GM21381 (cell line): ENCODE data around the gene FERD3L.
"Not testable (repeated sequence)": the region's sequence is repeated elsewhere in the genome, so short reads cannot be mapped to it uniquely, and the experiment has no call there.

Experiments used
- ATAC-seq: cut with Tn5 transposase; IDR thresholded peaks from one replicate; pipeline ENCODE4 v1.9.1; 2021; ENCODE audit warnings: mild to moderate bottlenecking, moderate library complexity; ENCODE audit not compliant: unreplicated experiment

Gene FERD3L, protein sequence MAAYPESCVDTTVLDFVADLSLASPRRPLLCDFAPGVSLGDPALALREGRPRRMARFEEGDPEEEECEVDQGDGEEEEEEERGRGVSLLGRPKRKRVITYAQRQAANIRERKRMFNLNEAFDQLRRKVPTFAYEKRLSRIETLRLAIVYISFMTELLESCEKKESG

GRCh38 chr7:19144661-19145433, at the start of gene FERD3L:
Gene FERD3L (minus strand): TSS chr7:19145421. CDS start chr7:19145362, 59 bp downstream.
- ATAC-seq: no peak

DNA sequence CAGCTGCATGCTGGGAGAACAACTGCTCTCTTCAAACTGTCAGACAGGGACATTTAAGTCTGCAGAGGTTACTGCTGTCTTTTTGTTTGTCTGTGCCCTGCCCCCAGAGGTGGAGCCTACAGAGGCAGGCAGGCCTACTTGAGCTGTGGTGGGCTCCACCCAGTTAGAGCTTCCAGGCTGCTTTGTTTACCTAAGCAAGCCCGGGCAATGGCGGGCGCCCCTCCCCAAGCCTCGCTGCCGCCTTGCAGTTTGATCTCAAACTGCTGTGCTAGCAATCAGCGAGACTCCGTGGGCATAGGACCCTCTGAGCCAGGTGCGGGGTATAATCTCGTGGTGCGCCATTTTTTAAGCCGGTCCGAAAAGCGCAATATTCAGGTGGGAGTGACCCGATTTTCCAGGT, 49.2 kb upstream of the FERD3L start:
- ATAC-seq: not testable (repeated sequence)

DNA sequence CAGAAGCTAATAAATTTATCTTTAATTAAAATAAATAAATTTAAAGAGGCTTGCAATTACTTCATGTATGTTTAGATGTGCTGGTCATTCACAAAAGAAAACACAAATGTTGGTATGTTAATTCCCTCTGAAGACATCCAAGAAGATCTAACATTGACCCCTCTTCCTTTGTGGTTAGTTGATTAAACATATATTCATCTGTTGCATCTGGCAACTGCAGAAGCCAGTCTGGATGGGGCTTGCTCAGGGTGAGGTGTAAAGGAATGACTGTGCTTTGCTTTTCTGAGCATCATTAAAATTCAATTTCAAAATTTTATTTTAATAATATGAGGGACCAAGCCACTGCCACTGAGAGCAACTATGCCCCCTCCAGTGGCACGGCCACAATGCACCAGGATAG, 36.4 kb upstream of the FERD3L start:
- ATAC-seq: no peak

- ATAC-seq: no peak
Measured at GRCh38 chr7:19178595-19178994, 33.4 kb upstream of the FERD3L start.

DNA sequence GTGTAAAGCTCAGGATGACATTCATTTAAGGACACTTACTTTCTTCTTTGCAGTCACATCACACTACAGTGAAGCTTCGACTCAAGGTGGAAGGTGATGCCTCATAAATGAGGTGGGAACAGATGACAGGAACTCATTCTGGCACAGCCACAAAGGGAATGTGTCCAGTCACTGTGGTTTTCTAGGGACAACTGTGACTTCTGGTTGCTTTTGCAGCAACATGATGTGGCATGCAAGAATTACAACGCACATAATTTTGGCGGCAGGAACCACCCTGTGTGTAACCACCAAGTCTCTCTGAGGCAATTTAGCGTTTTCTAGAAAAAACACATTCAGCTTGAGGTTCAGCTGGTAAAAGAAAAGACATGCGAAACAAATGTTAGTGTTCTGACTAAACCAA, 32.0 kb upstream of the FERD3L start:
- no peak for ATAC-seq

DNA sequence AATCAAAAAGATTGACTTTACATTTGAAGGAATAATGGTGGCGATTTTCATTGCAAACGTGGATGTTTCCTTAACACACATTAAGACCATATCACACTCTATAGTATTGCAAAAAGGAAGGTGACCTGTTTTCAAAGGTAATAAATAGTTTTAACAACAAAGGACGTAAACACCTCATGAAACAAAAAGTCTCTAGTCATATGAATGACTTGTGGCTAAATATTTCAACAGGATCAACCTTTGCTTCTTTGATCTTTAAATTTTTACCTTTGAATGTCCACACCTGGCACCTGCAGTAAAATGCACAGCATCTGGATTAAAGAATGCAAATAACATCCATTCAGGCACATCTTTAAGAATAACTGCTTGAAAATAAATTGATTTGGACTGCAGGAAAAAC, 30.0 kb upstream of the FERD3L start:
- no peak for ATAC-seq

GRCh38 chr7:19161671-19162070, 16.4 kb upstream of the FERD3L start:
- ATAC-seq: no peak

DNA sequence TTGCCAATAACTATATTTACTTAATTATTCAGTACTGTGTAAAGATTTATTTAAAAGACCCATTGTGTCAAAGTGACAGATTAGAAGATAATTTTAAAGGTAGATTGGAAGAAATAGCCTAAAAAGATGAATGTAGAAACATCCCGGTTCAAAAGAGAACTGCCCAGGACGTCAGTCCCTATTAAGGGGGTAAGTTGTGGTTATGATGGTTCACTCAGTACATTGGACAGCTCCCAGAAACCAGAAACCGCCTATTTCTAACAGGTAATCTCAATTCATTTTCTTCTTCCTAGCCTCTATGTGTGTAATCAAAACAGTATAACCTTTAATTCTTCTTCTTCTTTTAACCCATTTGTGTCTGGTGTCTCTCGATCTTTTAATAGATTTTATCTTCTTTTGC, 1.5 kb upstream of the FERD3L start:
- no peak for ATAC-seq

DNA sequence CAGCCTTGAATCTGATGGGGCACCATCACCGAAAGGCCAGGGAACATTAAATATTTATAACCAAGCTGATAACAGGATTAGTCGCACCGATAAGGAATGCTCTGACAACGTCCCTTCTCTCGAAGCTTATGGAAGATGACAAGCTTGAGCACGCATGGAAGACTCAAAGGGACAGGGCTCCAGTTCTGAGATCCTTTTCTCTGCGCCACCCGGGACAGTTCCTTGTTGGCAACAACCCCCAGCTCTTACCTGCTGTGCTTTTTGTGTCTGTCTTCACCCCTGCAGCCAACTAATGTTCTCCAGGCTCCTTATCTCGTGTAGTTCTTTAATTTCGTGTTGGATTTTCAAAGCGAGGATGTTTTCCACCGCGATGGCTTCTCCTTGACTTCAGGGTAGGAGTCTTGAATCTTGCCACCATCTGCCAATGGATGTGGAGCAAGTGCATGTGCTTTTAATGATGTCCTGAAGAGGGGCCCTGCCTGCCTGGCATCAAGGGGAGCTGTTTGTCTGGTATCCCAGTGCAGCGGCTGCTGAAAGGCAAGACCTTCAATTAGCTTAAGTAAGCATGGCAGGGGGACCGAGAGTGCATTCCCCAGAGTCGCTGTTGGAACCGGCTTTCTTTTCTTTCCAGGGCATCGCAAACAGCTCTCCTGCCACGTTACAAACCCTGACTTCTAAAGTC, 354 bp upstream of the FERD3L start:
- ATAC-seq: no peak

- no peak for ATAC-seq
Measured at GRCh38 chr7:19143881-19144574, 1.2 kb downstream of the FERD3L start.

DNA sequence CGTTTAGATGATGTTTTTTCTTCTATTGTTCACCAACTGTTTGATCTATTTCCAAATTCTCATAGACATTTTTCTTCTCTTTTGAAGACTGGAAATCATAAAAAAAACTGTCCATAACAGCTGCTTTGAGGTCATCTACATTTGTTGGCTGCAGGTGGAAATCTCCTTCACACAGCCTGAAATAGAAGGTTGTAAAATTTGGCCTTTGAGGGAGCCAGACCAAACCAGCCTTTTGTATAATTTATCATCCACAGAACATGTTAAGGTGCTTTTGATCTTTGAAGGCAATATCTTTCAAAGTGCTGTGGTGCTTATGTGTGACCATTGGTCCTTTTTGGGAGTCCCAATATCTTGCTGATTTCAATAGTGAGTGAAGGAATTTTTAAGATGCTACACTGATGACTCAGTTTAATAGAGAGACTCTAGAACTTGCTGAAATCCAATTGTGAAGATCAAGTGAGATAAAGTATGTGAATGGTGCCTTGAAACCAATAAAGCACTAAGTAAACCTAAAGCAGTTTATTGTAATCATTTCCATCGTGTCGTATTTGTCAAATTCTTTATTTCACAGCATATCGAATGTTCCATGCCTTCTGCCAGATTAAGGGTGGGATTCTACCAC, 5.4 kb downstream of the FERD3L start:
- no peak for ATAC-seq

DNA sequence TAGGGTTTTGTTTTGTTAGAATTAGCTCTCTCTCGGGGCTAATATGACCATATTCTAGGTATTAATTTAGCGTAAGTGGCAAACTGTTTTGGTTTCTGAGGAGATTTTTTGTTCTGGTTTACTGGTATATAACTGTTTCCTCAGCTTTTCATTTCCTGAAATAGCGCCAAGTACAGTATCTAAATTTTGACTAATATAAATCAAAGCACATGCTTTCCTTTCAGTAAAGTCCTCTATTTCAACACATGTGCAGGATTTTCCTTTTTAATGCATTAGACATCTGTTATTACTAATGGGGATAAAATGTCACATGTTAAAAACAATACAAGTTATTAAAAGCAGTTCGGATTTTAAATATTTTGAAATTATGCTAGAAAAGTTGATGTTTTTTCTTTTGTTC, 11.3 kb downstream of the FERD3L start:
- no peak for ATAC-seq

DNA sequence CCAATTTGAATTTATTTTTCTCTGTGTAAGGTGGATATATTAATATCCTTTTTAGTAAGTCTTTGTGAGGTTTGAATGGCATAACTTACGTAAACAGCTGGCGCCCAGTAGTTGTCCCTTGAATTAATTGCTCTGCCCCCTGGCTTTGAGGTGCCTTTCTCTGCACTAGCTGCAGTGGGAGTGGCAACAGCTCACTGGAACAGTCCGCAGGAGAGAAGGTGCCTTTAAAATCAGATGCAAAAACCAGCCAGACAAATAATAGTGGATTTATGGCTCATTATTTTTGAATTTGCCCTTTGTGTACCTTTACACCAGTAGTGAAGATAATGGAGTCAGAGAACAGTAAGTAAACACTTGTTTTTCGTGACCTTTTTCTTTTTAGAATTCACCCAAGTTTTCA, 11.8 kb downstream of the FERD3L start:
- no peak for ATAC-seq

GRCh38 chr7:19128856-19129255, 16.4 kb downstream of the FERD3L start:
- no peak for ATAC-seq

DNA sequence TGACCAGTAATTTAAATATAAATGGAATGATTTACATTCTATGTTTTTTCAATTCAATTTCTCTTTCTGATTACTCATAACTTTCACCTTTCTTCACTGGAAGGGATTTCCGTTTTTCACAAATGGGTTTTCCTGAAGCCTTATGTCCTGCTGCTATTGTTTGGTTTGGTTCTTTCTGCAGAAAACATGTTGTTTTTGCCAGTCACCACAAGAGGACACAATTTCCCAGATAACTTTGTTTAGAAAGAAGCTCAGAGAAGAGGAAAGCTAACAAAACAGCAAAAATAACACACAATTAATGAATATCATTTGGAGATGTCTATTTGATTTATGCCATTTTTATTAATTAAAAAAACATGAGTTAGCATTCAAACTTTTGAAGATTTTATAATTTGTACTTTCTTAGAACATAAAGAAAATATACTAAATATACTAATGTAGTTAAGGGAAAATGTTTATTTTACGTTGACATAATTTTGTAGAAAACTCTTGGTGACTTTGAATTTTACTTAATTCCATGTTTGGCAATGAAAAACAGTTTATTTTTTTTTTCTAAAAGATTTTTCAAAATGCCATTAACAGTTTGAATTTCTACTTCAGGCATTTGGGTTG, 23.1 kb downstream of the FERD3L start:
- no peak for ATAC-seq

GRCh38 chr7:19119870-19120486, 25.2 kb downstream of the FERD3L start:
- ATAC-seq: no peak

GRCh38 chr7:19119372-19119771, 25.8 kb downstream of the FERD3L start:
- ATAC-seq: no peak

DNA sequence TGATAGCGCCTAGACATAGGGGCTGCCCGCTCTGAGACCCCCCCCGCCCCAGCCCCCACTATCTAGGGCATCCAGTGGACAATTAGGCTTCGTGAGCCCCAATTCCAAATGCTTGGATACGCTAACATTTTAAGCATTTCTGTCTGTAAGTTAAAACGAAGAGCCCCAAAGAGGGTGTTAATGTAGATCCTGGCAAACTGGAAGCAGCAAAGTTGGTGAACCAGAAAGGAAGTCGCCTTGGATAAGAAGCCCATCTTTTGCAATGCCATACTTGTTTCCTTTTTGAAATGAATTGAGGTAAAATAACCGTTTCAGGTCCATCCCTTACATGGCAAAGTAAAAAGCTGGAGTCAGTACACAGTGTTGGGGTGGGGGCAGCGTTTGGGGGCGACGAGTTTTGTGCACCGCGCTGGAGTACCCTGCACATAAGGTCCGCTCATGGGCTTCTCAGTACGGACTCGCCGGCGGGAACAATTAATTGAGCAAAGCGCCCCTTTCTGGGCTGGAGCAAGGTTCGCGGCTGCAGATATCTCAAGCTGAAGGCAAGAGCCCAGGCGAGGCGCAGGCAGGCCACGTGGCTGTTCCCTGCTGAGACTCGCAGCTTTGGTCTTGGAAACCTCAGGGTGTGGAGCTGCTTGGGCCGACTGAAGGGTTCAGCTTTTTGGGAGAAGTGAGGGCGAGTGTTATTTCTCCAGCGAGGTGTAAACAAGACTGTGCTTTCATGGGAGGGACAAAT, 26.4 kb downstream of the FERD3L start:
- no peak for ATAC-seq

- no peak for ATAC-seq
Measured at GRCh38 chr7:19117870-19118608, 27.2 kb downstream of the FERD3L start.
